PC-9 (cell line): ENCODE data around the gene OR52I1. TPM values are rescaled to one million over a fixed set of nuclear protein-coding genes. Genes with fewer than 3 reads are reported as not detected.

Experiments
- BruUV-seq: library from RNA; stranded (reverse); fragments of 400-500 nt; replicated peaks from 2 replicates; lab custom pipeline; 2021; lab: Mats Ljungman, UMichigan
- CTCF ChIA-PET: fragments of 300-600 bp; sonication (Branson Sonifier 250); formaldehyde crosslinking; loops from one replicate; lab custom pipeline; 2022; ENCODE audit warnings: antibody characterized with exemption; lab: Charles Lee
- POLR2A ChIA-PET: fragments of 300-600 bp; sonication (Branson Sonifier 250); formaldehyde crosslinking; loops from one replicate; lab custom pipeline; 2022; ENCODE audit warnings: antibody characterized with exemption; ENCODE audit not compliant: unreplicated experiment; lab: Charles Lee
- DNase-seq, 2 experiments: peaks; one replicate each; pipeline versions ENCODE4 v3.0.0 to v3.0.0-alpha.2; 2015 to 2022; ENCODE audit warnings: mixed read lengths in 1 of 2
- H2AFZ ChIP-seq: fragments of 200-600 bp; sonication (generic); 2 replicates; pipeline ENCODE4 v1.8.1; 2017; ENCODE audit warnings: antibody characterized with exemption
- H3F3A ChIP-seq: fragments of 200-600 bp; sonication (generic); 2 replicates; pipeline ENCODE4 v1.8.1; 2017; ENCODE audit warnings: antibody characterized with exemption, mild to moderate bottlenecking, low read depth; ENCODE audit not compliant: insufficient read depth
- H3K27ac ChIP-seq: fragments of 200-600 bp; sonication (generic); 2 replicates; pipeline ENCODE4 v1.6.1; 2016; ENCODE audit warnings: mixed run types
- H3K27me3 ChIP-seq: fragments of 200-600 bp; sonication (generic); 2 replicates; pipeline ENCODE4 v1.6.1; 2016; ENCODE audit warnings: low read depth, mixed run types; ENCODE audit not compliant: insufficient read depth
- H3K36me3 ChIP-seq: fragments of 200-600 bp; sonication (generic); 2 replicates; pipeline ENCODE4 v1.6.1; 2016; ENCODE audit warnings: low read depth, mixed run types
- H3K4me1 ChIP-seq: fragments of 200-600 bp; sonication (generic); replicated peaks from 2 replicates; pipeline ENCODE4 v1.6.1; 2016; ENCODE audit warnings: mixed run types; ENCODE audit not compliant: insufficient read depth
- H3K4me2 ChIP-seq: fragments of 200-600 bp; sonication (generic); 2 replicates; pipeline ENCODE4 v1.6.1; 2017; ENCODE audit warnings: mixed run types
- H3K4me3 ChIP-seq: fragments of 200-600 bp; sonication (generic); 2 replicates; pipeline ENCODE4 v1.6.1; 2016; ENCODE audit warnings: mixed run types
- H3K79me2 ChIP-seq: fragments of 200-600 bp; sonication (generic); 2 replicates; pipeline ENCODE4 v1.6.1; 2017; ENCODE audit warnings: low read depth, mixed run types
- H3K9me2 ChIP-seq: fragments of 200-600 bp; sonication (generic); 2 replicates; pipeline ENCODE4 v1.8.1; 2017; ENCODE audit warnings: mild to moderate bottlenecking; ENCODE audit not compliant: insufficient read depth
- H3K9me3 ChIP-seq: fragments of 200-600 bp; sonication (generic); 2 replicates; pipeline ENCODE4 v1.8.1; 2016; ENCODE audit warnings: low read depth; ENCODE audit not compliant: insufficient read depth
- H4K20me1 ChIP-seq: fragments of 200-600 bp; sonication (generic); 2 replicates; pipeline ENCODE4 v1.8.1; 2017; ENCODE audit not compliant: insufficient read depth
- CTCF ChIP-seq: fragments of 200-600 bp; sonication (generic); conservative IDR thresholded peaks from 2 replicates; pipeline ENCODE4 v1.6.1; 2017; ENCODE audit warnings: mixed run types, antibody characterized with exemption, mild to moderate bottlenecking, moderate library complexity
- EZH2 ChIP-seq: fragments of 200-600 bp; sonication (generic); IDR thresholded peaks from 2 replicates; pipeline ENCODE4 v1.8.0; 2017; ENCODE audit warnings: antibody characterized with exemption, low read depth
- intact Hi-C: fragments of 100-400 bp; cut with micrococcal nuclease; formaldehyde crosslinking; loops from one replicate; pipeline ENCODE4 v1.10.0; 2022; ENCODE audit not compliant: unreplicated experiment
- total RNA-seq: library from RNA; stranded (reverse); gene quantifications from 2 replicates; pipeline ENCODE4 v1.2.3, GENCODE V29; 2021

The OR52I1 gene
- total RNA-seq, 1 experiment from 2014 or later, result 0.15 TPM

- no peak within 1 kb of the TSS for H3K27ac ChIP-seq
- intact Hi-C loops, result no loop called here
- no peak for DNase-seq
- H3K4me2 ChIP-seq, result no peak within 1 kb of the TSS
- H3F3A ChIP-seq, result no peaks in the 10 kb centered on the region
- no peaks in the 10 kb centered on the region for H3K9me2 ChIP-seq
- H2AFZ ChIP-seq, result no peak within 1 kb of the TSS
- no peak within 1 kb of the TSS for H3K4me3 ChIP-seq
- POLR2A ChIA-PET, result no interaction called here
- no peaks in the 10 kb centered on the region for H3K79me2 ChIP-seq
- no TSS peak for BruUV-seq
- TF ChIP-seq EZH2 (no peak), CTCF (no peak)
- H3K4me1 ChIP-seq, result no peaks in the 10 kb centered on the region
- no peaks in the 10 kb centered on the region for H4K20me1 ChIP-seq
- CTCF ChIA-PET, result no interaction called here
- peaks cover 15% of the 10 kb centered on the region for H3K27me3 ChIP-seq
- no peaks in the 10 kb centered on the region for H3K9me3 ChIP-seq
- H3K36me3 ChIP-seq, result no peaks in the 10 kb centered on the region
Measured at GRCh38 chr11:4643682-4644081, 49.8 kb downstream of the OR52I1 start, which contains the start of gene OR51E1. Gene OR51E1 (plus strand): TSS chr11:4643982. CDS start chr11:4652527, 8,545 bp downstream.

DNA sequence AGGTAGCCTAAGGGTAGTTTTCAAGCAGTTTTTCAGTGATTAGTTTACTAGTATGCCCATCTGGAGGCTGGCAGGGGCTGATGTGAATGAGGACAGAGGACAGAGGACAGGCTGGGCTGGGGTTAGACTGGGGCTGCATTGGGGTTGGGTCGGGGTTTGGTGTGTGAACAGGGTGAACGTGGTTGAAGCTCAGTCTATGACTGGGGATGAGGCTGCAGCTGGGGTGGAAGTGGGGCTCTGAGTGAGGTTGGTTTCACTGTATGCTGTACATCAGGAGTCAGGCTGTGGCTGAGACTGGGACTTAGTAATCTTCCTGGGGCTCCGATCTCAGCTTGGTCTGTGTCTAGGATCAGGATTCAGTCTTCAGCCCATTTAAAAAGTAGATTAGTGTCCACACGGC is 50.4 kb downstream of the OR52I1 start:
- no TSS peak for BruUV-seq
- Histone ChIP-seq H3K27me3 (peaks cover 15% of the 10 kb centered on the region), H3K4me1 (no peaks in the 10 kb centered on the region), H3K9me2 (no peaks in the 10 kb centered on the region), H4K20me1 (no peaks in the 10 kb centered on the region), H3K27ac (no peak overlapping the region), H3F3A (no peaks in the 10 kb centered on the region), H3K4me2 (no peak overlapping the region), H3K36me3 (no peaks in the 10 kb centered on the region), H3K79me2 (no peaks in the 10 kb centered on the region), H3K4me3 (no peak overlapping the region), H3K9me3 (no peaks in the 10 kb centered on the region), H2AFZ (no peak overlapping the region)
- intact Hi-C loops, result no loop called here
- CTCF ChIA-PET, result no interaction called here
- DNase-seq, result no peak
- POLR2A ChIA-PET, result no interaction called here
- TF ChIP-seq EZH2 (no peak), CTCF (no peak)

Other genes with a start within 250 kb of the OR52I1 start
- gene OR52B4, start 225.7 kb upstream of the OR52I1 start, total RNA-seq, result not detected in 2 replicates
- 6.5 and 7.7 TPM in 2 replicates for gene TRIM21, start 200.3 kb upstream of the OR52I1 start, total RNA-seq
- not detected in 2 replicates for gene OR52K2, start 144.7 kb upstream of the OR52I1 start, total RNA-seq
- not detected in 2 replicates for gene OR52K1, start 111.4 kb upstream of the OR52I1 start, total RNA-seq
- gene OR52M1, start 48.8 kb upstream of the OR52I1 start, total RNA-seq, result not detected in 2 replicates
- not detected in 2 replicates for gene OR52I2, start 12.3 kb upstream of the OR52I1 start, total RNA-seq
- gene TRIM68, start 14.2 kb downstream of the OR52I1 start, total RNA-seq, result 4.6 and 6.5 TPM in 2 replicates
- not detected in 2 replicates for gene OR51D1, start 43.4 kb downstream of the OR52I1 start, total RNA-seq
- gene OR51E1, start 49.9 kb downstream of the OR52I1 start, total RNA-seq, result not detected in 2 replicates
- not detected in 2 replicates for gene OR51E2, start 103.8 kb downstream of the OR52I1 start, total RNA-seq
- gene MMP26, start 110.7 kb downstream of the OR52I1 start, total RNA-seq, result not detected in 2 replicates
- gene OR51F1, start 175.9 kb downstream of the OR52I1 start, total RNA-seq, result not detected in 2 replicates
- not detected in 2 replicates for gene OR52R1, start 210.3 kb downstream of the OR52I1 start, total RNA-seq
- not detected in 2 replicates for gene OR51F2, start 227.3 kb downstream of the OR52I1 start, total RNA-seq